ENCODE results near the gene MYO10. TPM values are rescaled to one million over a fixed set of nuclear protein-coding genes. Genes with fewer than 3 reads are reported as not detected.

The MYO10 gene
- total RNA-seq, 1 donor from 2014 or later: 80.2 TPM

GRCh38 chr5:16894236-16895057 lies 41.6 kb downstream of the MYO10 start:
- Histone ChIP-seq H3K79me2 (ENCODE audit: insufficient read depth, low read length) (peaks cover 96% of the 10 kb centered on the region), H3K4me1 (ENCODE audit: insufficient read depth, low read length) (peaks cover 44% of the 10 kb centered on the region), H3K9me3 (ENCODE audit: insufficient read depth, low read depth, low read length) (no peaks in the 10 kb centered on the region), H2AFZ (ENCODE audit: low read depth, low read length) (no peak overlapping the region), H3K36me3 (ENCODE audit: insufficient read depth, low read length) (no peaks in the 10 kb centered on the region), H3K27ac (ENCODE audit: low read depth, low read length) (peak overlapping the region; percentile 89), H3K4me2 (ENCODE audit: low read length) (peak overlapping the region; percentile 68), H3K9ac (ENCODE audit: low read length) (peak overlapping the region; percentile 74), H3K4me3 (ENCODE audit: insufficient read depth, low read depth, low read length) (peak overlapping the region; percentile 13), H3K27me3 (ENCODE audit: insufficient read depth, low read length) (no peaks in the 10 kb centered on the region), H4K20me1 (ENCODE audit: insufficient read depth, low read length) (peaks cover 89% of the 10 kb centered on the region)
- Mint-ChIP-seq H3K4me3 (ENCODE audit: unreplicated experiment) (no peak overlapping the region), H3K4me1 (ENCODE audit: low read depth, unreplicated experiment) (peaks cover 49% of the 10 kb centered on the region), H3K27ac (ENCODE audit: unreplicated experiment) (peak overlapping the region; percentile 54), H3K36me3 (ENCODE audit: low read depth, unreplicated experiment) (no peaks in the 10 kb centered on the region), H3K27me3 (ENCODE audit: low read depth, unreplicated experiment) (no peaks in the 10 kb centered on the region), H3K9me3 (ENCODE audit: unreplicated experiment) (no peaks in the 10 kb centered on the region)
- TF ChIP-seq EZH2 (IDR thresholded peaks at IDR 0.05; ENCODE audit: insufficient read depth, low read length) (no peak), CTCF (IDR thresholded peaks at IDR 0.05; ENCODE audit: insufficient read depth, low read depth, low read length) (no peak)
- DNase-seq (ENCODE audit: low read depth): peak; percentile 99
- FAIRE-seq: peak; percentile 47

GRCh38 chr5:16891033-16891432 lies 45.1 kb downstream of the MYO10 start:
- Histone ChIP-seq H3K9me3 (ENCODE audit: insufficient read depth, low read depth, low read length) (no peaks in the 10 kb centered on the region), H2AFZ (ENCODE audit: low read depth, low read length) (no peak overlapping the region), H3K9ac (ENCODE audit: low read length) (no peak overlapping the region), H3K4me1 (ENCODE audit: insufficient read depth, low read length) (peaks cover 38% of the 10 kb centered on the region), H3K27me3 (ENCODE audit: insufficient read depth, low read length) (no peaks in the 10 kb centered on the region), H3K36me3 (ENCODE audit: insufficient read depth, low read length) (no peaks in the 10 kb centered on the region), H3K4me2 (ENCODE audit: low read length) (no peak overlapping the region), H3K4me3 (ENCODE audit: insufficient read depth, low read depth, low read length) (no peak overlapping the region), H3K79me2 (ENCODE audit: insufficient read depth, low read length) (peaks cover 98% of the 10 kb centered on the region), H3K27ac (ENCODE audit: low read depth, low read length) (no peak overlapping the region), H4K20me1 (ENCODE audit: insufficient read depth, low read length) (peaks cover 94% of the 10 kb centered on the region)
- H3K4me1 Mint-ChIP-seq (ENCODE audit: low read depth, unreplicated experiment): peaks cover 53% of the 10 kb centered on the region
- H3K4me3 Mint-ChIP-seq (ENCODE audit: unreplicated experiment): no peak overlapping the region
- H3K36me3 Mint-ChIP-seq (ENCODE audit: low read depth, unreplicated experiment): peaks cover 4% of the 10 kb centered on the region
- H3K9me3 Mint-ChIP-seq (ENCODE audit: unreplicated experiment): peaks cover 2% of the 10 kb centered on the region
- H3K27ac Mint-ChIP-seq (ENCODE audit: unreplicated experiment): no peak overlapping the region
- FAIRE-seq (no peak), DNase-seq (ENCODE audit: low read depth) (no peak)
- TF ChIP-seq CTCF (IDR thresholded peaks at IDR 0.05; ENCODE audit: insufficient read depth, low read depth, low read length) (no peak), EZH2 (IDR thresholded peaks at IDR 0.05; ENCODE audit: insufficient read depth, low read length) (no peak)
- H3K27me3 Mint-ChIP-seq (ENCODE audit: low read depth, unreplicated experiment): no peaks in the 10 kb centered on the region

- DNase-seq (ENCODE audit: low read depth): peak; percentile 72
- H3K4me3 Mint-ChIP-seq (ENCODE audit: unreplicated experiment): no peak overlapping the region
Observed at GRCh38 chr5:16889972-16890519, 46.0 kb downstream of the MYO10 start.

More at GRCh38 chr5:16889972-16890519, 46.0 kb downstream of the MYO10 start:
- Histone ChIP-seq H3K4me2 (ENCODE audit: low read length) (peak overlapping the region; percentile 58), H3K27me3 (ENCODE audit: insufficient read depth, low read length) (no peaks in the 10 kb centered on the region), H3K27ac (ENCODE audit: low read depth, low read length) (peak overlapping the region; percentile 32), H3K4me1 (ENCODE audit: insufficient read depth, low read length) (peaks cover 31% of the 10 kb centered on the region), H4K20me1 (ENCODE audit: insufficient read depth, low read length) (peaks cover 94% of the 10 kb centered on the region), H2AFZ (ENCODE audit: low read depth, low read length) (no peak overlapping the region), H3K9me3 (ENCODE audit: insufficient read depth, low read depth, low read length) (no peaks in the 10 kb centered on the region), H3K79me2 (ENCODE audit: insufficient read depth, low read length) (peaks cover 98% of the 10 kb centered on the region), H3K4me3 (ENCODE audit: insufficient read depth, low read depth, low read length) (no peak overlapping the region), H3K36me3 (ENCODE audit: insufficient read depth, low read length) (no peaks in the 10 kb centered on the region), H3K9ac (ENCODE audit: low read length) (peak overlapping the region; percentile 38)
- TF ChIP-seq CTCF (IDR thresholded peaks at IDR 0.05; ENCODE audit: insufficient read depth, low read depth, low read length) (no peak), EZH2 (IDR thresholded peaks at IDR 0.05; ENCODE audit: insufficient read depth, low read length) (no peak)
- no peak overlapping the region for H3K27ac Mint-ChIP-seq (ENCODE audit: unreplicated experiment)
- H3K27me3 Mint-ChIP-seq (ENCODE audit: low read depth, unreplicated experiment): no peaks in the 10 kb centered on the region
- H3K9me3 Mint-ChIP-seq (ENCODE audit: unreplicated experiment): peaks cover 2% of the 10 kb centered on the region
- no peak for FAIRE-seq
- H3K36me3 Mint-ChIP-seq (ENCODE audit: low read depth, unreplicated experiment): peaks cover 4% of the 10 kb centered on the region
- H3K4me1 Mint-ChIP-seq (ENCODE audit: low read depth, unreplicated experiment): peaks cover 51% of the 10 kb centered on the region
